ENCODE measurements around the gene C18orf63.

GRCh38 chr18:74376523-74376922, 60.9 kb downstream of the C18orf63 start:
- TF ChIP-seq SETDB1 (IDR thresholded peaks at IDR 0.05; ENCODE audit: insufficient read length, low read length): no peak
- TF ChIP-seq ZBTB11 (tag by site-specific recombination; conservative IDR thresholded peaks at IDR 0.05; ENCODE audit: low read depth): no peak
- TF ChIP-seq ZNF202 (tag by site-specific recombination; IDR thresholded peaks at IDR 0.05; ENCODE audit: borderline replicate concordance): no peak
- TF ChIP-seq, protein P1, sequence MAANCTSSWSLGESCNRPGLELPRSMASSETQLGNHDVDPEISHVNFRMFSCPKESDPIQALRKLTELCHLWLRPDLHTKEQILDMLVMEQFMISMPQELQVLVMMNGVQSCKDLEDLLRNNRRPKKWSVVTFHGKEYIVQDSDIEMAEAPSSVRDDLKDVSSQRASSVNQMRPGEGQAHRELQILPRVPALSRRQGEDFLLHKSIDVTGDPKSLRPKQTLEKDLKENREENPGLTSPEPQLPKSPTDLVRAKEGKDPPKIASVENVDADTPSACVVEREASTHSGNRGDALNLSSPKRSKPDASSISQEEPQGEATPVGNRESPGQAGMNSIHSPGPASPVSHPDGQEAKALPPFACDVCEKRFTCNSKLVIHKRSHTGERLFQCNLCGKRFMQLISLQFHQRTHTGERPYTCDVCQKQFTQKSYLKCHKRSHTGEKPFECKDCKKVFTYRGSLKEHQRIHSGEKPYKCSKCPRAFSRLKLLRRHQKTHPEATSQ (tag by site-specific recombination; IDR thresholded peaks at IDR 0.05): no peak
- no peak for TF ChIP-seq ZNF335 (tag by site-specific recombination; conservative IDR thresholded peaks at IDR 0.05)
- TF ChIP-seq ZBTB8A (tag by site-specific recombination; IDR thresholded peaks at IDR 0.05): no peak
- TF ChIP-seq PRDM1 (tag by site-specific recombination; IDR thresholded peaks at IDR 0.05): no peak
- no peak for TF ChIP-seq ZBTB7A (tag by site-specific recombination; IDR thresholded peaks at IDR 0.05; ENCODE audit: low read depth)
- TF ChIP-seq, protein P2, sequence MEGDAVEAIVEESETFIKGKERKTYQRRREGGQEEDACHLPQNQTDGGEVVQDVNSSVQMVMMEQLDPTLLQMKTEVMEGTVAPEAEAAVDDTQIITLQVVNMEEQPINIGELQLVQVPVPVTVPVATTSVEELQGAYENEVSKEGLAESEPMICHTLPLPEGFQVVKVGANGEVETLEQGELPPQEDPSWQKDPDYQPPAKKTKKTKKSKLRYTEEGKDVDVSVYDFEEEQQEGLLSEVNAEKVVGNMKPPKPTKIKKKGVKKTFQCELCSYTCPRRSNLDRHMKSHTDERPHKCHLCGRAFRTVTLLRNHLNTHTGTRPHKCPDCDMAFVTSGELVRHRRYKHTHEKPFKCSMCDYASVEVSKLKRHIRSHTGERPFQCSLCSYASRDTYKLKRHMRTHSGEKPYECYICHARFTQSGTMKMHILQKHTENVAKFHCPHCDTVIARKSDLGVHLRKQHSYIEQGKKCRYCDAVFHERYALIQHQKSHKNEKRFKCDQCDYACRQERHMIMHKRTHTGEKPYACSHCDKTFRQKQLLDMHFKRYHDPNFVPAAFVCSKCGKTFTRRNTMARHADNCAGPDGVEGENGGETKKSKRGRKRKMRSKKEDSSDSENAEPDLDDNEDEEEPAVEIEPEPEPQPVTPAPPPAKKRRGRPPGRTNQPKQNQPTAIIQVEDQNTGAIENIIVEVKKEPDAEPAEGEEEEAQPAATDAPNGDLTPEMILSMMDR (tag by site-specific recombination; IDR thresholded peaks at IDR 0.05): no peak
- no peak for TF ChIP-seq ZNF677 (tag by site-specific recombination; IDR thresholded peaks at IDR 0.05)
- TF ChIP-seq SP7 (tag by site-specific recombination; IDR thresholded peaks at IDR 0.05): no peak
- TF ChIP-seq ZNF558 (tag by site-specific recombination; IDR thresholded peaks at IDR 0.05): no peak
- no peak for TF ChIP-seq ZBTB20 (tag by site-specific recombination; IDR thresholded peaks at IDR 0.05)
